GM18873 (cell line): ENCODE data around the gene APMAP.
"Not testable (repeated sequence)": the region's sequence is repeated elsewhere in the genome, so short reads cannot be mapped to it uniquely, and the experiment has no call there.

ENCODE experiments used
- ATAC-seq: cut with Tn5 transposase; IDR thresholded peaks from one replicate; pipeline ENCODE4 v1.9.1; 2021; ENCODE audit warnings: mild to moderate bottlenecking, moderate library complexity, moderate number of reproducible peaks; ENCODE audit not compliant: unreplicated experiment, low FRiP score

Gene APMAP

GRCh38 chr20:24955045-24955444 is 37.5 kb downstream of the APMAP start:
- peak; percentile 77 for ATAC-seq

- ATAC-seq = no peak
These were observed 38.0 kb downstream of the APMAP start for GRCh38 chr20:24954566-24954965.

GRCh38 chr20:24954151-24954550 is 38.4 kb downstream of the APMAP start:
- ATAC-seq = no peak

GRCh38 chr20:24953621-24954133 is 38.9 kb downstream of the APMAP start:
- ATAC-seq = no peak

- no peak for ATAC-seq
These were observed 39.4 kb downstream of the APMAP start for GRCh38 chr20:24953209-24953575.

GRCh38 chr20:24952376-24953208 is 40.0 kb downstream of the APMAP start:
- no peak for ATAC-seq

GRCh38 chr20:24951536-24952083 is 40.9 kb downstream of the APMAP start:
- ATAC-seq = no peak

GRCh38 chr20:24950836-24951525 is 41.6 kb downstream of the APMAP start:
- ATAC-seq = no peak

- ATAC-seq = no peak
These were observed 42.3 kb downstream of the APMAP start for GRCh38 chr20:24950128-24950835.

- ATAC-seq = no peak
These were observed 42.8 kb downstream of the APMAP start for GRCh38 chr20:24949756-24950127.

GRCh38 chr20:24948939-24949679 is 43.4 kb downstream of the APMAP start, which contains the start of gene CST7:
Gene CST7 (plus strand): TSS chr20:24949269. CDS start chr20:24949506, 237 bp downstream.
- ATAC-seq = no peak

- ATAC-seq = not testable (repeated sequence)
These were observed 44.1 kb downstream of the APMAP start for GRCh38 chr20:24948396-24948938.

GRCh38 chr20:24946376-24946775 is 46.2 kb downstream of the APMAP start:
- not testable (repeated sequence) for ATAC-seq

GRCh38 chr20:24943731-24944130 is 48.8 kb downstream of the APMAP start:
- no peak for ATAC-seq

- no peak for ATAC-seq
These were observed 49.4 kb downstream of the APMAP start for GRCh38 chr20:24943196-24943595.

GRCh38 chr20:24942679-24943078 is 49.9 kb downstream of the APMAP start:
- ATAC-seq = no peak

GRCh38 chr20:24939036-24939435 is 53.5 kb downstream of the APMAP start:
- no peak for ATAC-seq

GRCh38 chr20:24938498-24938897 is 54.1 kb downstream of the APMAP start:
- no peak for ATAC-seq

GRCh38 chr20:24937579-24937978 is 55.0 kb downstream of the APMAP start:
- ATAC-seq = no peak
